ENCODE data around the gene OR2F2.

OR2F2 gene

DNA sequence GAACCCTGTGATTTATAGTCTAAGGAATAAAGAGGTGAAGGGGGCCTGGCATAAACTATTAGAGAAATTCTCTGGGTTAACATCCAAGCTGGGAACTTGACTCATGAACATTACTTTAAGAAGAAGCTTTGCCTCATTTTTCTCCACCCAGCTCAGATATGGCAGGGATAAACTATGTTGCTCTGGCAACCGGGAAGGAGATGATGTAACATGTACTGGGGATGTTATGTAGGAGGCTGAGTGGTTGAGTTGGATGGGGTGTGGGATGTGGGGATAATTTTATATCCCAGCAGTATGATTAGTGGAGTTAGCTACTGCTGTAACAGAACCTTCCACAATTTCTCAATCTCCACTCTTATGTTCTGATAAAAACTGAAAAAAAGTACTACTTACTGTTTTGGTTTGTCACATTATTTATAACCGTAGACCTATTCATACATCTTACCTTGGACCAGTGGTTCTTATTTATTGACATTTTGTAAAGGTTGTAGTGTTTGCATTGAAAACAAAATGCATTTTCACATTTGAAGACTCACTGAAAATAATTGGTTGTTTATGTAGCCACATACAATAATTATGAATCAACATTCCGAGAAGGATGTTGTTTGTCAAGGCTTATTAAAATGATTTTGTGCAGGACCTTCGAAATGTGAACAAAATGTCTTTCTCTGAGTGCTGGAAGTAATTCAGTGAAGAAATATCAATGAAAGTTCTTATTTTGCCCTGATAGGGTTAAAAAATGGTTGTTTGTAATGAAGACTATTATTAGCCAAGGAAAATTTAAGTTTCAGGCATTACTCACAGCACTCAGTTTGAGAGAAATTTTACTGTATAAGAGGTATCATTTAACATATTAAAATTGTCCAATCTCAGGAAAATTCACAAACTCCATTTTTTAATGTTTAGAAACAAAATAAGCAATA, 1.3 kb downstream of the OR2F2 start:
- no peaks in the 10 kb centered on the region for H3K4me1 ChIP-seq (ENCODE audit: low read length)
- no peak for DNase-seq
- no peak overlapping the region for H3K4me2 ChIP-seq (ENCODE audit: low read depth, low read length)
- H2AFZ ChIP-seq (ENCODE audit: low read length) = no peak overlapping the region
- no peak overlapping the region for H3K9ac ChIP-seq (ENCODE audit: low read length)
- no peaks in the 10 kb centered on the region for H3K79me2 ChIP-seq (ENCODE audit: low read length)
- no peaks in the 10 kb centered on the region for H3K27me3 ChIP-seq (replicated peaks; ENCODE audit: insufficient read depth, low read length)
- H3K9me2 ChIP-seq (replicated peaks; ENCODE audit: insufficient read depth, low read length) = no peaks in the 10 kb centered on the region
- no peak overlapping the region for H3K27ac ChIP-seq (ENCODE audit: low read length)
- no peaks in the 10 kb centered on the region for H3K36me3 ChIP-seq (replicated peaks; ENCODE audit: insufficient read depth, low read length)
- no peaks in the 10 kb centered on the region for H4K20me1 ChIP-seq (ENCODE audit: insufficient read depth, low read length)
- no peaks in the 10 kb centered on the region for H3F3A ChIP-seq (ENCODE audit: insufficient read depth, low read length)
- no peak overlapping the region for H3K4me3 ChIP-seq (ENCODE audit: low read length)
- TF ChIP-seq EZH2phosphoT487 (IDR thresholded peaks at IDR 0.05; ENCODE audit: low read length) (no peak), EZH2 (optimal IDR thresholded peaks at IDR 0.05; ENCODE audit: low read depth, low read length) (no peak)
- TF ChIP-seq, protein P1, sequence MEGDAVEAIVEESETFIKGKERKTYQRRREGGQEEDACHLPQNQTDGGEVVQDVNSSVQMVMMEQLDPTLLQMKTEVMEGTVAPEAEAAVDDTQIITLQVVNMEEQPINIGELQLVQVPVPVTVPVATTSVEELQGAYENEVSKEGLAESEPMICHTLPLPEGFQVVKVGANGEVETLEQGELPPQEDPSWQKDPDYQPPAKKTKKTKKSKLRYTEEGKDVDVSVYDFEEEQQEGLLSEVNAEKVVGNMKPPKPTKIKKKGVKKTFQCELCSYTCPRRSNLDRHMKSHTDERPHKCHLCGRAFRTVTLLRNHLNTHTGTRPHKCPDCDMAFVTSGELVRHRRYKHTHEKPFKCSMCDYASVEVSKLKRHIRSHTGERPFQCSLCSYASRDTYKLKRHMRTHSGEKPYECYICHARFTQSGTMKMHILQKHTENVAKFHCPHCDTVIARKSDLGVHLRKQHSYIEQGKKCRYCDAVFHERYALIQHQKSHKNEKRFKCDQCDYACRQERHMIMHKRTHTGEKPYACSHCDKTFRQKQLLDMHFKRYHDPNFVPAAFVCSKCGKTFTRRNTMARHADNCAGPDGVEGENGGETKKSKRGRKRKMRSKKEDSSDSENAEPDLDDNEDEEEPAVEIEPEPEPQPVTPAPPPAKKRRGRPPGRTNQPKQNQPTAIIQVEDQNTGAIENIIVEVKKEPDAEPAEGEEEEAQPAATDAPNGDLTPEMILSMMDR (IDR thresholded peaks at IDR 0.05; ENCODE audit: low read length) = no peak
- no peaks in the 10 kb centered on the region for H3K9me3 ChIP-seq (replicated peaks; ENCODE audit: insufficient read depth, low read length)

DNA sequence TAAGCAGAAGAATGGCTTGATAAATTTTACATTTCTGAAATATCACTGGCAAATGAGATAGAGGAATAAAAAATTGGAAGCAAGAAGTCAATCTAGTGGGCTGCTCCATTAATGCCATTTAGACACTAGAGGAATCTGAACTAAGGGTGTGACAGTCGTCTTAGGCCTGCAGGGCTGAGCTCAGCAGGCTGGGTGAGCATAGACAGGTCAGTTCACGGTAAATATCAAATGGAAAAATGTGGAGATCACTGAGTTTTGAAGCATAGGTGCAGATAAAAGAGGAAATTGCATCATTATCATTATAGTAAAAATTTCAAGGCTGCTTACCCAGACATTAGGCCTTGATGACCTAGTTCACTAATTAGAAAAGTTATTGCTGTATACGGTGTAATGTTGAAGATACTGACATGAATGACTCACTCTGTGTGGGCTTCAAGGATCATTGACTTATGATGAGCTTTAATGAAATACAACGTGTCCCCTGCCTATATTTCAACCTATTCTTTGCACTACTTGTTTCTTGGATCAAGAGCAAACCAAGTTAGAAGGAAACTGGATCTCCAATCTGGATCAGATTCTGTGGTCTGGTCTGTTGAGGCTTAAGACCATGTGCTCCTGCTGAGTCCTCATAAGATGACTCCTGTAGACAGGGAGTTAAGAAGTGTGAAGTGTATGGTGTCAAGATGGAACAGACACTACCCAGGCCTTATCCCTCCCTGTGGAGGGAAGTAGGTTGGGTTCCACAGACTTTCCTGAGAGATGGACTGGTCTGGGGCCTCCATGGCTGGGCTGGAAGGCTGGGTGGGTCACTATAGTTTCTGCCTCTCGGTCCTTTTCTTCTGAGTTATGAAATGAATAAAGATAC, 3.6 kb downstream of the OR2F2 start:
- no peaks in the 10 kb centered on the region for H3K9me2 ChIP-seq (replicated peaks; ENCODE audit: insufficient read depth, low read length)
- TF ChIP-seq EZH2phosphoT487 (IDR thresholded peaks at IDR 0.05; ENCODE audit: low read length) (no peak), EZH2 (optimal IDR thresholded peaks at IDR 0.05; ENCODE audit: low read depth, low read length) (no peak)
- TF ChIP-seq, protein P1 (IDR thresholded peaks at IDR 0.05; ENCODE audit: low read length) = no peak
- no peak overlapping the region for H3K4me3 ChIP-seq (ENCODE audit: low read length)
- no peak overlapping the region for H3K27ac ChIP-seq (ENCODE audit: low read length)
- no peaks in the 10 kb centered on the region for H3F3A ChIP-seq (ENCODE audit: insufficient read depth, low read length)
- H4K20me1 ChIP-seq (ENCODE audit: insufficient read depth, low read length) = no peaks in the 10 kb centered on the region
- no peaks in the 10 kb centered on the region for H3K9me3 ChIP-seq (replicated peaks; ENCODE audit: insufficient read depth, low read length)
- no peaks in the 10 kb centered on the region for H3K79me2 ChIP-seq (ENCODE audit: low read length)
- no peak for DNase-seq
- no peaks in the 10 kb centered on the region for H3K36me3 ChIP-seq (replicated peaks; ENCODE audit: insufficient read depth, low read length)
- H2AFZ ChIP-seq (ENCODE audit: low read length) = no peak overlapping the region
- no peak overlapping the region for H3K4me2 ChIP-seq (ENCODE audit: low read depth, low read length)
- H3K4me1 ChIP-seq (ENCODE audit: low read length) = no peaks in the 10 kb centered on the region
- H3K9ac ChIP-seq (ENCODE audit: low read length) = no peak overlapping the region
- no peaks in the 10 kb centered on the region for H3K27me3 ChIP-seq (replicated peaks; ENCODE audit: insufficient read depth, low read length)

DNA sequence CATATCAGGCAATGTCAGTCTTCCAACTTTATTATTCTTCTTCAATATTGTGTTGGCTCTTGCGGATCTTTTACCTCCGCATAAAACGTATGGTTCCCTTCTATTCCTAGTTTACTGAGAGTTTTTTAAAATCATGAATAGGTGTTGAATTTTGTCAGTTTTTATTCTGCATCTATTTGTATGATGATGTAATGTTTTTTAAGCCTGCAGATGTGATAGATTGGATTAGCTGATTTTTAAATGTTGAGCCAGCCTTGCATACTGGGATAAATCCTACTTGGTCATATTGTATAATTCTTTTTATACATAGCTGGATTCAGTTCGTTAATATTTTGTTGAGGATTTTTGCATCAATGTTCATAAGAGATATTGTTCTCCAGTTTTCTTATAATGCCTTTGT, 10.4 kb downstream of the OR2F2 start:
- no peaks in the 10 kb centered on the region for H3K9me2 ChIP-seq (replicated peaks; ENCODE audit: insufficient read depth, low read length)
- H3K27me3 ChIP-seq (replicated peaks; ENCODE audit: insufficient read depth, low read length) = no peaks in the 10 kb centered on the region
- H3F3A ChIP-seq (ENCODE audit: insufficient read depth, low read length) = no peaks in the 10 kb centered on the region
- H3K9ac ChIP-seq (ENCODE audit: low read length) = no peak overlapping the region
- no peak overlapping the region for H3K4me3 ChIP-seq (ENCODE audit: low read length)
- H3K4me2 ChIP-seq (ENCODE audit: low read depth, low read length) = no peak overlapping the region
- H3K79me2 ChIP-seq (ENCODE audit: low read length) = no peaks in the 10 kb centered on the region
- no peaks in the 10 kb centered on the region for H3K36me3 ChIP-seq (replicated peaks; ENCODE audit: insufficient read depth, low read length)
- H4K20me1 ChIP-seq (ENCODE audit: insufficient read depth, low read length) = no peaks in the 10 kb centered on the region
- H2AFZ ChIP-seq (ENCODE audit: low read length) = no peak overlapping the region
- TF ChIP-seq EZH2 (optimal IDR thresholded peaks at IDR 0.05; ENCODE audit: low read depth, low read length) = no peak
- TF ChIP-seq EZH2phosphoT487 (IDR thresholded peaks at IDR 0.05; ENCODE audit: low read length) = no peak
- TF ChIP-seq, protein P1 (IDR thresholded peaks at IDR 0.05; ENCODE audit: low read length) = no peak
- DNase-seq = no peak
- H3K4me1 ChIP-seq (ENCODE audit: low read length) = no peaks in the 10 kb centered on the region
- H3K9me3 ChIP-seq (replicated peaks; ENCODE audit: insufficient read depth, low read length) = no peaks in the 10 kb centered on the region
- no peak overlapping the region for H3K27ac ChIP-seq (ENCODE audit: low read length)

All from MM.1S (cell line).